Colonic mucosa (tissue), 4 donors: ENCODE results near the gene SLC19A1. TPM values are rescaled to one million over a fixed set of nuclear protein-coding genes. Genes with fewer than 3 reads are reported as not detected.

Experiments
- DNase-seq: peaks from one replicate; pipeline ENCODE4 v3.0.0-alpha.2; 2020
- H3K27ac ChIP-seq: fragments of 200-600 bp; one replicate; pipeline ENCODE4 v1.8.0; 2021
- H3K27me3 ChIP-seq: fragments of 200-600 bp; one replicate; pipeline ENCODE4 v1.8.0; 2021
- H3K36me3 ChIP-seq: fragments of 200-600 bp; one replicate; pipeline ENCODE4 v1.8.0; 2021
- H3K4me1 ChIP-seq: fragments of 200-600 bp; one replicate; pipeline ENCODE4 v1.8.0; 2021; ENCODE audit warnings: mild to moderate bottlenecking
- H3K4me3 ChIP-seq: fragments of 200-600 bp; one replicate; pipeline ENCODE4 v1.8.0; 2021
- H3K9ac ChIP-seq, 2 donors: one replicate each; pipeline ENCODE4 v1.7.0; 2013; ENCODE audit warnings: control low read depth in 2 of 2, low read depth in 2 of 2, low read length in 2 of 2
- H3K9me3 ChIP-seq: fragments of 200-600 bp; one replicate; pipeline ENCODE4 v1.8.0; 2021
- CTCF ChIP-seq: fragments of 200-600 bp; IDR thresholded peaks from one replicate; pipeline ENCODE4 v1.8.0; 2022; ENCODE audit warnings: antibody characterized with exemption, mild to moderate bottlenecking
- intact Hi-C: fragments of 100-400 bp; cut with DNase I; formaldehyde crosslinking; loops from one replicate; pipeline ENCODE4 v1.14.1; 2022
- total RNA-seq, 2 donors: library from RNA; stranded (reverse); fragmentation: NEBNext Ultra II Directional in 1 of 2; extraction: Animal tissue kit (Norgen Biotek cat#: 25700) in 1 of 2; gene quantifications; one replicate each; pipeline ENCODE4 v1.2.1, GENCODE V29; 2021
- donor health status: healthy.
- donor health status: DM: no; HTN: no; CAD: no.
- donor health status: DM: no; HTN: no; CAD: no.

The SLC19A1 gene
- total RNA-seq, 2 donors from 2014 or later, result 10.7 to 25.3 TPM

- H3K36me3 ChIP-seq, result no peaks in the 10 kb centered on the region
- no peak for TF ChIP-seq CTCF
Observed at GRCh38 chr21:45496151-45496967, 45.9 kb downstream of the SLC19A1 start.

GRCh38 chr21:45494851-45495680, 47.2 kb downstream of the SLC19A1 start:
- Histone ChIP-seq H3K4me3 (no peak overlapping the region), H3K27me3 (no peaks in the 10 kb centered on the region), H3K9me3 (no peaks in the 10 kb centered on the region), H3K4me1 (no peaks in the 10 kb centered on the region), H3K9ac (no peak overlapping the region), H3K36me3 (no peaks in the 10 kb centered on the region), H3K27ac (no peak overlapping the region)
- intact Hi-C loops, result no loop called here
- DNase-seq, result no peak
- no peak for TF ChIP-seq CTCF

More at GRCh38 chr21:45496151-45496967, 45.9 kb downstream of the SLC19A1 start:
- intact Hi-C loops, result no loop called here
- Histone ChIP-seq H3K9me3 (no peaks in the 10 kb centered on the region), H3K27me3 (no peaks in the 10 kb centered on the region), H3K9ac (no peak overlapping the region), H3K4me1 (no peaks in the 10 kb centered on the region), H3K27ac (no peak overlapping the region), H3K4me3 (no peak overlapping the region)
- no peak for DNase-seq

GRCh38 chr21:45494135-45494850, 47.9 kb downstream of the SLC19A1 start:
- TF ChIP-seq CTCF, result no peak
- H3K27ac ChIP-seq, result no peak overlapping the region
- no peak overlapping the region for H3K9ac ChIP-seq
- no peaks in the 10 kb centered on the region for H3K27me3 ChIP-seq
- intact Hi-C loops, result no loop called here
- DNase-seq, result no peak
- no peaks in the 10 kb centered on the region for H3K4me1 ChIP-seq
- H3K36me3 ChIP-seq, result no peaks in the 10 kb centered on the region
- H3K4me3 ChIP-seq, result no peak overlapping the region
- no peaks in the 10 kb centered on the region for H3K9me3 ChIP-seq

- H3K4me1 ChIP-seq, result no peaks in the 10 kb centered on the region
- H3K9me3 ChIP-seq, result no peaks in the 10 kb centered on the region
- TF ChIP-seq CTCF, result no peak
- no peak overlapping the region for H3K27ac ChIP-seq
- H3K36me3 ChIP-seq, result no peaks in the 10 kb centered on the region
- DNase-seq, result no peak
- no peak overlapping the region for H3K9ac ChIP-seq
- H3K27me3 ChIP-seq, result no peaks in the 10 kb centered on the region
- intact Hi-C loops, result no loop called here
- no peak overlapping the region for H3K4me3 ChIP-seq
Observed at GRCh38 chr21:45493401-45494001, 48.7 kb downstream of the SLC19A1 start.

GRCh38 chr21:45492765-45493164, 49.5 kb downstream of the SLC19A1 start:
- Histone ChIP-seq H3K36me3 (no peaks in the 10 kb centered on the region), H3K27me3 (no peaks in the 10 kb centered on the region)
- TF ChIP-seq CTCF, result no peak

More at GRCh38 chr21:45492765-45493164, 49.5 kb downstream of the SLC19A1 start:
- intact Hi-C loops, result no loop called here
- Histone ChIP-seq H3K4me3 (no peak overlapping the region), H3K9me3 (no peaks in the 10 kb centered on the region), H3K27ac (no peak overlapping the region), H3K4me1 (no peaks in the 10 kb centered on the region), H3K9ac (no peak overlapping the region)
- no peak for DNase-seq
